HT1080 (cell line): ENCODE data around the gene INSYN2B. TPM values are rescaled to one million over a fixed set of nuclear protein-coding genes. Genes with fewer than 3 reads are reported as not detected.

Experiments used
- DNase-seq: peaks from one replicate; pipeline ENCODE4 v3.0.0-alpha.2; 2015; ENCODE audit warnings: low read depth
- total RNA-seq: library from RNA; depleted of rRNA; stranded (reverse); fragments of >200 nt; shearing (Covaris generic); gene quantifications from 2 replicates; pipeline ENCODE4 v1.2.3, GENCODE V29; 2014

INSYN2B gene
- total RNA-seq, 1 experiment from 2014 or later: 14.0 TPM

- peak; percentile 30 for DNase-seq
Measured at GRCh38 chr5:169893571-169893970, 86.7 kb downstream of the INSYN2B start.

GRCh38 chr5:169893010-169893409, 87.3 kb downstream of the INSYN2B start:
- DNase-seq: peak; percentile 9

GRCh38 chr5:169889572-169889971, 90.7 kb downstream of the INSYN2B start:
- DNase-seq: no peak

- DNase-seq: no peak
Measured at GRCh38 chr5:169886677-169887076, 93.6 kb downstream of the INSYN2B start.

- DNase-seq: no peak
Measured at GRCh38 chr5:169886033-169886432, 94.3 kb downstream of the INSYN2B start.

GRCh38 chr5:169881702-169882303, 98.5 kb downstream of the INSYN2B start:
- DNase-seq: no peak

- DNase-seq: no peak
Measured at GRCh38 chr5:169880785-169881184, 99.5 kb downstream of the INSYN2B start.

- no peak for DNase-seq
Measured at GRCh38 chr5:169880012-169880663, 100.2 kb downstream of the INSYN2B start.

GRCh38 chr5:169876386-169876785, 103.9 kb downstream of the INSYN2B start:
- peak; percentile 38 for DNase-seq

- DNase-seq: no peak
Measured at GRCh38 chr5:169875731-169876130, 104.6 kb downstream of the INSYN2B start.

- DNase-seq: no peak
Measured at GRCh38 chr5:169875091-169875728, 105.1 kb downstream of the INSYN2B start.

- DNase-seq: no peak
Measured at GRCh38 chr5:169874621-169875020, 105.7 kb downstream of the INSYN2B start.

- DNase-seq: no peak
Measured at GRCh38 chr5:169873642-169874041, 106.7 kb downstream of the INSYN2B start.

GRCh38 chr5:169871826-169872490, 108.3 kb downstream of the INSYN2B start:
- no peak for DNase-seq

- no peak for DNase-seq
Measured at GRCh38 chr5:169870211-169870610, 110.1 kb downstream of the INSYN2B start.

GRCh38 chr5:169869066-169869465, 111.2 kb downstream of the INSYN2B start:
- no peak for DNase-seq

GRCh38 chr5:169867347-169867746, 112.9 kb downstream of the INSYN2B start:
- DNase-seq: no peak

GRCh38 chr5:169864483-169864882, 115.8 kb downstream of the INSYN2B start:
- no peak for DNase-seq

GRCh38 chr5:169862391-169862811, 117.9 kb downstream of the INSYN2B start:
- DNase-seq: no peak

- peak; percentile 27 for DNase-seq
Measured at GRCh38 chr5:169861934-169862333, 118.4 kb downstream of the INSYN2B start.

GRCh38 chr5:169861433-169861832, 118.9 kb downstream of the INSYN2B start:
- no peak for DNase-seq

- DNase-seq: no peak
Measured at GRCh38 chr5:169860585-169860984, 119.7 kb downstream of the INSYN2B start.
